T-helper 22 cell (primary cell): ENCODE results near the gene NWD2.
"Not testable (repeated sequence)": the region's sequence is repeated elsewhere in the genome, so short reads cannot be mapped to it uniquely, and the experiment has no call there.

Experiments used
- DNase-seq: peaks from one replicate; pipeline ENCODE4 v3.0.0-alpha.2; 2020; ENCODE audit warnings: low read depth

Gene NWD2

DNA sequence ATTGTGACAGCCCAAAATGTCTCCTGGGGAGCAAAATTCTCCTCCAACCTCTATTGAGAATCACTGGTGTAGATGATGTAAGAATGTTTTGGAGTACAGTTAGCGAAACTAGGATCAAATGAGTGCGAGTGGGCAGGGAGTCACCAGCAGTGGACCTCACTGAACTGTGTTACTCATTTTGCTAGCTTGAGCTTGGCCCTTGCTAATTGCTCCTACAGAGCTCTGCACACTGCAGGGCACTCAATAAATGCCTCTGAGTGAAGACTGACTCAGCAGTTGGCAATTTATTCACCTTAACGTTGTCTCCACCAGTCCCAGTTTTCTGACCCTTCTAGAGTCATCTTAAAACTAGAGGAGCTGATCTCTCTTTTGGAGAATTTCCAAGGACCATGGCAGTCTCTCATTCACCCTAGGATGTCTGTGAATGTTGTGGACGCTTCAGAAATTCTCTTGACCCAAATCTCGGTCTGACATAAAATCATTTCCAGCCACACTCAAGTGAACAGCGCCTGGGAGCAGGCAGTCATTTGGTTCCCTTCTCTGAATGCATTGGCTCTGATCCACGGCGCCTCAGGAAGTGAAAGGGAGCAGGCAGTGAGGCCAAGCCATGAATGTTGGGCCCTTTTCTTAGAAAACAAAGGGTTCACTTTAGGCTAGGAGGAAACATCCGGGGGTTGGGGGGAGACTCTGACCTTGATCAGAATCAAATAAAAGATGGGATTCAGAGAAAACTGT, 148.1 kb downstream of the NWD2 start:
- DNase-seq, result no peak

DNA sequence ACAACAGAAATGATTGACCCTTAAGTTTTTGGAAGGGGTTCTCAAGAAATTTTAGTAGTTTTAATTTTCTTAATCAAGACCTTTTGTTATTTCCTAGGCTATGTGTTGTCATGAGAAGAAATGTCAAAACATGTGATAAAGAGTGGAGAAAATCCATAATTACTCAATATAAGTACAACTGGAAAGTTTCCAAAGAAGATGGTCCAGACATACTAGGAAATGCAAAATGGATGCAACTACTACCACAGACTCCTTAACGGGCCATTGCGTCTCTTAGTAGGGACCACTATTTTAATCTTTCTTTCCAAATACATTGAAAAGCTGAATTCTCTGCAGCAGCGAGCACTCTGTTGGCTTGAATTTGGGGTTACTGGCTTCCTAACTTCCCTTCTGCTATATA, 148.8 kb downstream of the NWD2 start:
- DNase-seq, result no peak

DNA sequence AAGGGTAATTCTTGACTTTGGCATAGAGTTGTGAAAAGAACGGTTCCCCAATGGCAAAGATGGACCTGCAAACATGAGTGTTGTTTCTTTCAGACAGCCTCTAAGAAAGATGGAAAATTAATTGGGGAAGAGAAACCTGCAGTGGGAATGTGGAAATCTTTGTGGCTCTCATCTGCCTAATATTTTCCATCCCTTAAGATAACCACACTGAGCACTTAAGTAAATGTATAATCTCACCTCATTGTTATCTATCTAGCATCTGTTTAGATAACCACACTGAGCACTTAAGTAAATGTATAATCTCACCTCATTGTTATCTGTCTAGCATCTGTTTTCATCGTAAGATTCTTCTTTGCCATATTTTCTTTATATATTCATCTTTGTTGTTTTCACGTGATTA, 149.3 kb downstream of the NWD2 start:
- no peak for DNase-seq

DNA sequence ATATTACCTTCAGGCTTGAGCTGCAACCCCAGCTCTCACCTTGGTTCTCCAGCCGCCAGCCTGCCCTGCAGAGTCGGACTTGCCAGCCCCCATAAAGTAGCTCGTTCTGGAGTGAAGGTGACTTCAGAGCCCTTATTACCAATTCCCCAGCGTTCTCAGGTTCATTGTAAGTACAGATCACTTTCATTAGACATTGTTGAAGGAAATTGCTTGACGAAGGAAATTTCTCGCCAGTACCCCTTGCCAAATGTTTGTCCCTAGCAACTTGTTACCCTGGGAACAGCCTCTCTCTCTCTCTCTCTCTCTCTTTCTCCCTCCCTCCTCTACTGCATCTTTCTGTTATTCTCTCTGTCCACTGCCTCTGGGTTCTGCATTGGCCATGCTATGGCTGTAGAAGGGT, 153.0 kb downstream of the NWD2 start:
- no peak for DNase-seq

DNA sequence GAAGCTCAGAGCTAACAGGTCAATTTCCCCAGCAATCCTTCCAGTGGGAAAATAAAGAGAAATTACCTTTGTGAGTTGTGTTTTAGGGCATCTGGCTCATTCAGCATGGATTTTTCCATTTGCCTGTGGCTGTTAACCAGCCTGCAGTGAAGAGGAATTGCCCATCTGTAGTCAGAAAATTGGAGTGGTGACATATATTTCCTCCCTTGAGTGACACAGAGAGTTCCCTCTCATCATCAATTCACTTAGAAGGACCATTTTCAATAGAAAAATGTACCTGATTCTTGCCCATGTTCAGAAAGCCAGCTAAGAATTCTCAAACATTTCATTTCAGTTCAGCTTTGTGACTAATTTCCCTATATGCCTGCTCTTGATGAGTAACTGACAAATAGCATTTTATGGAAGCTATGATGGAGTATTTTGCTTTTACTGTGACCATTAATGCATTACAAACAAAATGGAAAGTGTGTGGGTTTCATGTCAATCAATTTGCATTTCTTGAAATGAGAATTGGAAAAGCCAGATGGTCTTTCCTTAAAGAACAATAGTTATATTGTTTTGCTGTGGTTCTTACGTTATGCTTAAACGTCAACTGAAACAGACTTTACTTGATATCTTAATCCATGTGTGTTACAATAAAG, 155.8 kb downstream of the NWD2 start:
- DNase-seq, result no peak

DNA sequence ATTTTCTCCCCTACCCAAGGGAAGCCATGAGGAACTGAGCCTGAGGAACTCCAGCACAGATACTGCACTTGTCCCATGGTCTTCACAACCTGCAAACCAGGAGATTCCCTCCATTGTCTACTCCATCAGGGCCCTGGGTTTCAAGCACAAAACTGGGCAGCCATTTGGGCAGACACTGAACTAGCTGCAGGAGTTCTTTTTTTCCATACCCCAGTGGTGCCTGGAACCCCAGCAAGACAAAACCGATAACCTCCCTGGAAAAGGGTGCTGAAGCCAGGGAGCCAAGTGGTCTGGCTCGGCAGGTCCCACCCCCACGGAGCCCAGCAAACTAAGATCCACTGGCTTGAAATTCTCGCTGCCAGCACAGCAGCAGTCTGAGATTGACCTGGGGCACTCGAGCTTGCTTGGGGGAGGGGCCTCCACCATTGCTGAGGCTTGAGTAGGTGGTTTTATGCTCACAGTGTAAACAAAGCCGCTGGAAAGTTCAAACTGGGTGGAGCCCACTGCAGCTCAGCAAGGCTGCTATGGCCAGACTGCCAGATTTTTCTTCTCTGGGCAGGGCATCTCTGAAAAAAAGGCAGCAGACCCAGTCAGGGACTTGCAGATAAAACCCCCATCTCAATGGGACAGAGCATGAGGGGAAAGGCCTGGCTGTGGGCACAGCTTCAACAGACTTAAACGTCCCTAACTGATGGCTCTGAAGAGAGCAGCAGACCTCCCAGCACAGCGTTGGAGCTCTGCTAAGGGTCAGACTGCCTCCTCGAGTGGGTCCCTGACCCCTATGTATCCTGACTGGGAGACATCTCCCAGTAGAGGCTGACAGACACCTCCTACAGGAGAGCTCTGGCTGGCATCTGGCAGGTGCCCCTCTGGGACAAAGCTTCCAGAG, 163.6 kb downstream of the NWD2 start:
- not testable (repeated sequence) for DNase-seq

DNA sequence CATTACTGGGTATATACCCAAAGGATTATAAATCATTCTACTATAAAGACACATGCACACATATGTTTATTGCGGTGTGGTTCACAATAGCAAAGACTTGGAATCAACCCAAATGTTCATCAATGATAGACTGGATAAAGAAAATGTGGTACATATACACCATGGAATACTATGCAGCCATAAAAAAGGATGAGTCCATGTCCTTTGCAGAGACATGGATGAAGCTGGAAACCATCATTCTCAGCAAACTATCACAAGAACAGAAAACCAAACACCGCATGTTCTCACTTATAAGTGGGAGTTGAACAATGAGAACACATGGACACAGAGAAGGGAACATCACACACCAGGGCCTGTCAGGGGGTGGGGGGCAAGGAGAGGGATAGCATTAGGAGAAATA, 169.1 kb downstream of the NWD2 start:
- DNase-seq, result not testable (repeated sequence)

DNA sequence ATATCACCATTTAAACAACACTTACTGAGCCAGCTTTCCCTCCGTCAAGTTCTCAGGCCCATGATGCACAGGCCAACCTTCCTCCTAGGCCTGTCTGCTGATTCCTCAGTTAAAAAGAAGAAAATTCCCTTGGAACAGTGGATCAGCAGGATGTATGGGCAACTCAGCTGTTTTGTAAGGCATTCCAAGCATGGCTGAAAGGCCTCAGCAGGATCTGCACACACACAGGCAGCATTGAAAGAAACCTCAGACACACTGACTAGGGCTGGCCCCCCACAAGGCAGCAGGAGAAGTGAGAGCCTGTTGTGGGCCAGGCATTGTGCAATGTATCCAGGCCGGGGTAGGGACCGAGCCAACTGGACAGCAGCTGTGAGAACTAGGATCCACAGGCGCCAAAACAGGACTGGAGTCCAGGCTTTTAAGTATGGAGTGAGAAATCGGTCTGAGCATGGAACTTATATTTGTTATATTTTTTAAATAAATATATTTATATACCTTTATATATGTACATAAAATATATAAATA, 171.4 kb downstream of the NWD2 start:
- no peak for DNase-seq

DNA sequence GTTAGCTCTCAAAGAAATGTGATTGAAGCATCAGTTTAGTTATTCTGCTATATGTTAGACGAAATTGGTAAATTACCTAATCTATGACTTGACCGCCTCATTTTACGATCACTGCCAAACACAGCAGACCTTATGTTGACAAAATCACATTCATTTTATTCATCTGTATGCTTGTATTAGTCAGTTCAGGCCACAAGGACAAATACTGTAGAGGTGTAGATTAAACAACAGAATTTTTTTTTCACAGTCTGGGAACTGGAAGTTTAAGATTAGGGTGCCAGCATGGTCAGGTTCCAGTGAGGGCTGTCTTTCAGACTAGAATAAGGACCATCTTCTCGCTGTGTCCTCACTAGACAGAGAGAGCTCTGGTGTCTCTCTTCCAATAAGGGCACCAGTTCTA, 177.1 kb downstream of the NWD2 start:
- no peak for DNase-seq

DNA sequence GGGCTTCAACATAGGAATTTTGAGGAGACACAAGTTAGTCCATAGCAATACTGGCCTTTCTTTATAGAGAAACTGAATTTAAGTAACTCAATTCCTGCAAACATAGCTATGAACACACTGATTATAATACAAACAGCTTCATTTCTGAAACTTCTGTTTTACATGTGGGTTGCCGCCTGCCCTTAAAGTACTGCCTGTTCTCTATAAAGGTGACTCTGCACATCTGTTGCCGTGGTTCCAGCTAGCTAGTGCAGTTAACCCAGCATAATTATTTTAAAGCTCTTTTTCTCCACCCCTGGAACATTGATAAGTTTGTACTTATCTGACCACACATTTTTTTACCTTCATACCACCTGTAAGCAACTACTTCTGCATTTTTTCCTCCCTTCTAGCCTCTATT, 177.6 kb downstream of the NWD2 start:
- no peak for DNase-seq

DNA sequence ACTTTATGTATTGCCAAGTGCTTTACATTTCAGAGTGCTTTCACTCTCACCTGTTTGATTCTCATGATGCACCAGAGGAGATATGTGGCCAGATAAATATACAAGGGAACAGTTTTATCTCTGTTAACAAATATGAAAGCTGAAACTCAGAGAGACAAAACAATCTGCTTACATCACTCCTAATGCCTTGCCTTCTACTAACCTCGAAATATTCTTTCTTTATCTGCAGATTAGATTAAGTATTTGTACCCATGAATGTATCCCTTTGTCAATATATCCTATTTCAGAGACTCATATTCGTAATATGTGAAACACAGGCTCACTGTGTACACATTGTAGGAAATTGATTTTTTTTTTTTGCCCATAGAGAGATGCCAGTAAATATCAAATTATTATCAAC, 178.1 kb downstream of the NWD2 start:
- no peak for DNase-seq

DNA sequence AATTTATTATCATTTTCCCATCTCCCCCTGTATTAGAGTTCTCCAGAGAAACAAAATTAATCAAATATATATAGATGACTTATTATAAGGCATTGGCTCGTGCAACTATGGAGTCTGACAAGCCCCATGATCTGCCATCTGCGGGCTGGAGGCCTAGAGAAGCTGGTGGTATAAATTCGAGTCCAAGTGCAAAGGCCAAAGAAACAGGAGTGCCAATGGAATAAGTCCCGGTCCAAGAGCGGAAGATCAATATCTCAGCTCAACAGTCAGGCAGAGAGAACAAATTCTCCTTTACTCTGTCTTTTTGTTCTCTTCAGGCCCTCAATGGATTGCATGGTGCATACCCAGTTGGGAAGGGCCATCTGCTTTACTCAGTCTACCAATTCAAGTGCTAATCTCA, 178.8 kb downstream of the NWD2 start:
- DNase-seq, result no peak

DNA sequence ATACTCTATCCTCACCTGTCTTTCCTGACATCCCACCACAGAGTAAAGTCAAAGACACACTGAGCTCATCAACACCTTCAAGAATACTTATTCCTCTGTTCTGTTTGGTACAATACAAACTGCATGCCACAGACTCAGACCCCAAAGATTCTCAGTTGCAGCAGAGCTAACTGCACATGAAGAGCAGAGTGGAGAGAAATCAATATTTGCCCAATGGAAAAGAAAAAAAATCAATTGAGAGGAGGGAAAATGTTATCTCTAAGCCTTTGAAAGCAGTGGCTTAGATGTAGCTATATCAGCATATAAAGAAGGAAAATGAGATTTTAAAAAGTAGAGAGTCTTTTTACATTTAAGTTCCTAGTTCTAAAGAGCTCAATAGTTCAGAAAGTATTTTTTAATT, 180.2 kb downstream of the NWD2 start:
- no peak for DNase-seq

DNA sequence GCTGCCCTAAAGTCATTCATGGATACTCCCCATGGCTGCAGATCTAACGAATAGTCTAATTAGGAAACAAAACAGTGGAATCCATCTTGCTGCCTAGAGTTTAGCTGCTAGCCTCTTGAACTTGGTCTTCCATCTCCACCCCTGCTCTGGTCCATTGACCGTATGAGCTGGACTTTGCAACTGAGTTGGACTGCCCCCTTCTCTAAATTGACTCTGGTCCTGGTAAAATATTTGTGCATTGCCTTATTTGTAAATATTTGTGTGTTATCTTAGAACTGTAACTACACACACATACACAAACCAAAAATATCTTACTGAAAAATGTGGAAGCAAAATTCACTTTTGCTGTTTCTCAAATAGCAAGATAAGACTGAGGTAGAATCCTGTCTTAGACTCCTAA, 181.3 kb downstream of the NWD2 start:
- DNase-seq, result no peak

DNA sequence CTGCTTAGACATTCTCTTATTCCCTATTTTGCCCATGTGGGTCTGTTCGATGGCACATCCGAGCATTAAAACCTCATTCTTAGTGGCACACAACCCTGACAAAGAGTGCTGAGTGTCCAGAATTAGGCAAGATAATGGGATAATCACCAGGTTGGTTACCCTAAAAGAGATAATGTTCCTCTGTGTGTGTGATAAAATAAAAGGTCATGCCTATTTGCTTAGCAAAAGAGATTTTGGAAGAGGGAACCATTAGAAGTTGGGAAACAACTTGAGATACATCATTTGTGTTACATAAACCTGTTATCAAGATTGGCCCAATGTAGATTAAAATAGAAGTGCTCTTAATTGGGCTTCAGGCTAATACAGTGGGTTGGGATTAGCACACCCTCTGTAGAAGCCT, 182.7 kb downstream of the NWD2 start:
- no peak for DNase-seq

DNA sequence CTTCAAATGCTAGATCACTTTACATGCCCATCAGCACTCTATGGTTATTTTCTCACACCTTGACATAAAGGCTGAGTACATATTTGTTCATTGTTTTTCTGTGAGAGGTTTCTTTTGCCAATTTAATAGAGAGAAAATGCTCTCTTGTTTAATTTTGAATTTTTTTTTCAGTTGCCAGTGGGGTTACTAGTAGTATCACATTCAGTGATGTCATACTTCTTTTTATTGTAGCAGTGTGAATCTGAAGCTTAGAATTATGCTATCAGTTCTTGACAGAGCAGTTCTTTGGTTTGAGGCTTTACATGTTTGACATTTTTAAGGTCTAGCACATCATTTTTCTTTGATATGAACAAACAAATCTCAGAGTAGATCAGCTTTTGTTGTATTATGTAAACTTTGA, 185.4 kb downstream of the NWD2 start:
- no peak for DNase-seq

DNA sequence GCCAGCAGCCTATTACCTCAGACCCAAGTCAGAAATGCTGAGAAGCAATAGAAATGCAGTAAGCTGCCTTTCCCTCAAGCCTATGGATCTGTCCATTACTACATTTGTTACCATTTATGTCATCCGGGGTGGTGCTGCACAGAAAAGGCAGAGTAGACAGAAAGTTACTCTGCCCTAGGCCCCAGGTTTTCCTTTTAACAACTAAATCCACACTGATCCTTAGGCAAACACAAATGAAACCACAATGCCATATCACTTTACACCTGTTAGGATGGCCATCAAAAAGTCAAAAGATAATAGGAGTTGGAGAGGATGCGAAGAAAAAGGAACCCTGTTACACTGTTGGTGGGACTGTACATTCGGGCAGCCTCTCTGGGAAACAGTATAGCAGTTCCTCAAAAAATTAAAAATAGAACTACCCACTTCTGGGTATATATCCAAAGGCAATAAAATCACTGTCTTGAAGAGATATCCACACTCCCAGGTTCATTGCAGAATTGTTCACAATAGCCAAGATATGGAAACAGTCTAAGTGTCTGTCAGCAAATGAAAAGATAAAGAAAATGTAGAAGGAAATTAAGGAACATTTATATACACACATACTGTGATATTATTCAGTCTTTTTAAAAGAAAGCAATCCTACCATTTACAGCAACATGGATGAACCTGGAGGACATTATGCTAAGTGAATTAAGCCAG, 186.3 kb downstream of the NWD2 start:
- DNase-seq, result no peak

DNA sequence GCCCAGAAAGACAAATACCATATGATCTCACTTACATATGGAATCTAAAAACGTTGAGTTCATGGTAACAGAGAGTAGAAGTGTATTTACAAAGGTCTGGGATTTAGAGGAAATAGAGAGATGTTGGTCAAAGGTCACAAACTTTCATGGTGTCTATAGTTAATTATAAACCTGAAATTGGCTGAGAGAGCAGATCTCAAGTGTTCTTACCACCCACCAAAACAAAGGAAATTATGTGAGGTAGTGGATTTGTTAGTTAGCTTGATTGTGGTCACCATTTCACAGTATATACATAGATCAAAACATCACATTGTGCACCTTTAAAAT, 186.8 kb downstream of the NWD2 start:
- no peak for DNase-seq

DNA sequence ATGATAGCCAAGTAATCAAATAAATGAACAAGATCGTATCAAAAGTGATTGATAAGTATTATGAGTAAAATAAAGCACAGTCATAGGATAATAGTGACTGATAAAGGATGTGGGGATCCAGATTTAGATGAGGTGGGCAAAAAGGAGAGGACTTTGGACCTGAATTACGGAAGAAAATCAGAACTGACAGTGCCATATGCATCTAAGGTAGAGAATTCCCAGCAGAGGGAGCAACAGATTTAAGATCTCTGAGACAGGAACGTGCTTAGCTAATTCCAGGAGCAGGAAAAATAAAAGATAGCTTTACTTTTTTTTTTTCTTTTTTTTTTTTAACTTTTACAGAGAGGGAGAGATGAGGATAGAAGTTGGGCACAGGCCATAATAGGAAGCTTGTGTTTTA, 189.9 kb downstream of the NWD2 start:
- DNase-seq, result no peak

DNA sequence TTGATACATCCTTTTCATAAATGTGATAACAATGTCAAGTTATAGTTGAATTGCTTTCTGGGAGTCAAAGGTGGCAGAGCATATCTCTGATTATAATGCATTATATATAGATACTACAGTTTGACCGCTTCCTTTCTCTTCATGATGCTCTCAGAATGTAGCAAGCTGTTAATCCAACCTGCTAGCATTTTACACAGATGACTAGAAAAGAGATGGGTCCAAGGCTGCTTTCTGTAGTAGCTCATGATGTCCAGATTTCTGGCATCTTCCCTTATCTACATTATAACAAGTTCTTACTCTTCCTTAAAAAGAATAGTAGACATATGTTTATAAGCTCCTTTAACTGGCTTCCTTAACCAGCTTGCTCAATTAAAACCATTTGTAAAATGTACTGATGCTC, 192.0 kb downstream of the NWD2 start:
- no peak for DNase-seq

DNA sequence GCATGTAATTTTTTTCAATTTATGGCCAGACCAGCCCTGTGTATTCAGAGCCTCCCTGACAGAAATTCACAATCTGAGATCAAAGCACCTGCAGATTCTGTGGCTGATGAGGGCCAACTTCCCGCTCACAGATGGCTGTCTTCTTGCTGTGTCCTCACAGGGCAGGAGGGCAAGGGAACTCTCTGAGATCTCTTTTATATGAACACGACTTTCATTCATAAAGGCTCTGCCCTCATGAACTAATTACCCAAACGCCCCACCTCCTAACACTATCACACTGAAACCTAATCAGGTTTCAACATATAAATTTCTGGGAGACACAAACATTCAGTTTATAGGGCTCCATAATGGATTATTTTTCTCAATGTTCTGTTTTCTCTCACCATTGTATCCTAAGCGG, 192.6 kb downstream of the NWD2 start:
- no peak for DNase-seq

DNA sequence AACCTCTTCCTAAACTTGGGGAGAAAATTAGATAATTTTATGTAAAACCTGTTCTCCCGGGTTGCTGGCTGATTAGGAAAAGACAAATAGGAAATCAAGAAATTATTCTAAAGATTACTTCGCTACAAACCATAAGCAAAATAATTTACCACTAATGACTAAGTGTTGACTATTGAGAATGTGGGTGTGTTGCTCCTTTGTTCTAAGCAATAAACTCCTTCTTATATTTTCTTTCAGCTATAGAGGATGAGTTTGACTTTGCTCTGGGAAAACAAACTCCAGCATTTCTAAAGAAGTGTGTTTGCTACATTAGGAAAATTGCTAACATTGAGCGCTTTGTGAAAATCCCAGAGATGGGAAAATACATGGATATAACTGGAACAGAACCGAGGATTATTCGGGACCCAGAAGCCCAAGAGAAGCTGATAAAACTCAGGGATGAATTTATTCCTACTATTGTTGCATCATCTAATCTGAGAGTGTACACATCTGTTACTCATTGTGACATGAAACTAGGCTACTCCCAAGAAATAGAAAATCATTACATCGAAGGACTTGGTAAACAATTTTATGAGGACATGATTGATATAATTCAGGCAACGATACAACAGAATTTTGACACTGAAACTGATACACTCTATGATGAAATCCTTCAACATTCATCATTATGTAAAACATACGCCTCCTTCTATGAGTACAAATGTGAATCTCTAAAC, 194.2 kb downstream of the NWD2 start:
- DNase-seq, result no peak
